Hepatocyte (in vitro differentiated cells): ENCODE measurements around the gene GRM4. TPM values are rescaled to one million over a fixed set of nuclear protein-coding genes. Genes with fewer than 3 reads are reported as not detected.

ENCODE experiments used
- DNase-seq: peaks from one replicate; pipeline ENCODE4 v3.0.0-alpha.2; 2016; ENCODE audit warnings: low spot score
- H2AFZ ChIP-seq: fragments of 200-600 bp; sonication (generic); 2 replicates; pipeline ENCODE4 v1.6.0; 2016; ENCODE audit warnings: antibody characterized with exemption, mild to moderate bottlenecking
- H3K27ac ChIP-seq: fragments of 200-600 bp; sonication (generic); 2 replicates; pipeline ENCODE4 v1.5.1; 2016; ENCODE audit warnings: mild to moderate bottlenecking
- H3K27me3 ChIP-seq: fragments of 200-600 bp; sonication (generic); 2 replicates; pipeline ENCODE4 v1.6.1; 2016
- H3K36me3 ChIP-seq: fragments of 200-600 bp; sonication (generic); replicated peaks from 2 replicates; pipeline ENCODE4 v1.5.1; 2016; ENCODE audit warnings: low read depth; ENCODE audit not compliant: insufficient read depth
- H3K4me1 ChIP-seq: fragments of 200-600 bp; sonication (generic); 2 replicates; pipeline ENCODE4 v1.5.1; 2016; ENCODE audit warnings: mild to moderate bottlenecking, moderate library complexity; ENCODE audit not compliant: insufficient read depth
- H3K4me2 ChIP-seq: fragments of 200-600 bp; sonication (generic); 2 replicates; pipeline ENCODE4 v1.6.0; 2016
- H3K4me3 ChIP-seq: fragments of 200-600 bp; sonication (generic); 2 replicates; pipeline ENCODE4 v1.5.1; 2016; ENCODE audit warnings: mild to moderate bottlenecking
- H3K79me2 ChIP-seq: fragments of 200-600 bp; sonication (generic); 2 replicates; pipeline ENCODE4 v1.6.0; 2017; ENCODE audit warnings: mild to moderate bottlenecking
- H3K9me2 ChIP-seq: fragments of 200-600 bp; sonication (generic); replicated peaks from 2 replicates; pipeline ENCODE4 v1.6.0; 2017; ENCODE audit warnings: mild to moderate bottlenecking; ENCODE audit not compliant: insufficient read depth
- H3K9me3 ChIP-seq: fragments of 200-600 bp; sonication (generic); 2 replicates; pipeline ENCODE4 v1.5.1; 2016; ENCODE audit warnings: low read depth, mild to moderate bottlenecking
- H4K20me1 ChIP-seq: fragments of 200-600 bp; sonication (generic); 2 replicates; pipeline ENCODE4 v1.6.0; 2016; ENCODE audit warnings: mild to moderate bottlenecking; ENCODE audit not compliant: insufficient read depth, poor library complexity, severe bottlenecking
- EZH2 ChIP-seq: fragments of 200-600 bp; sonication (generic); IDR thresholded peaks from 2 replicates; pipeline ENCODE4 v1.6.1; 2016; ENCODE audit warnings: antibody characterized with exemption, mild to moderate bottlenecking, borderline replicate concordance
- EZH2phosphoT487 ChIP-seq: fragments of 200-600 bp; sonication (generic); IDR thresholded peaks from one replicate; pipeline ENCODE4 v1.6.1; 2018; ENCODE audit warnings: antibody characterized with exemption, mild to moderate bottlenecking, low read depth, moderate library complexity; ENCODE audit not compliant: unreplicated experiment, severe bottlenecking
- WGBS: methylation state at CpG from one replicate; pipeline ENCODE4 v1.1.6; 2016; ENCODE audit warnings: low lambda C conversion rate; ENCODE audit errors: missing lambda C conversion rate; 5-methylcytosine and 5-hydroxymethylcytosine counted together
- polyA plus RNA-seq: library from polyadenylated mRNA; unstranded; fragments of >200 nt; fragmentation: Nextera tagmentation; extraction: Ambion mirVana; gene quantifications from 2 replicates; pipeline ENCODE4 v1.2.1, GENCODE V29; 2016
- total RNA-seq: library from RNA; depleted of rRNA; stranded (reverse); fragments of >200 nt; gene quantifications from 2 replicates; pipeline ENCODE4 v1.2.3, GENCODE V29; 2014
- TF ChIP-seq, protein P1 (sequence below): fragments of 200-600 bp; sonication (generic); IDR thresholded peaks from 2 replicates; pipeline ENCODE4 v1.5.1; 2016; ENCODE audit warnings: antibody characterized with exemption, mild to moderate bottlenecking; ENCODE audit not compliant: poor library complexity

The GRM4 gene
- total and polyA plus RNA-seq, 2 experiments from 2014 or later: 0.03 TPM; not detected in 1

DNA sequence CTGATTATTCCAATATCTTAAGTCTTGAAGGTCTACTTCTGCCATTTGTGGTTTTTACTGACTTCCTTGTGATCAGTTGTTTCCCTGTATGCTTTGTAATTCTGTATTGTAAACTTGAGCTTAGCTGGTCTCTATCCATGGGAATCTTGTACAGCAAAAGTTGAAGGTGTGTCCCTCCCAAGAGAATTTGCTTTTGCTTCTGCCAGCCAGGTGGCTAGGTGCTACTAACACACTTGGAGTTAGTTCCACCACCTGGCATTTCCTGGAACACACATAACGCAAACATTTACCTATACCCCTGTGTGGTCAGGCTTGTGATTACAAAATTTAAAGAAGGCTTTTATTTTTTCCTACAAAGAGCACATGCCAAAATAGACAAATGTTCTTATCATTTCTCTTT is 141.2 kb downstream of the GRM4 start:
- TF ChIP-seq, protein P1, sequence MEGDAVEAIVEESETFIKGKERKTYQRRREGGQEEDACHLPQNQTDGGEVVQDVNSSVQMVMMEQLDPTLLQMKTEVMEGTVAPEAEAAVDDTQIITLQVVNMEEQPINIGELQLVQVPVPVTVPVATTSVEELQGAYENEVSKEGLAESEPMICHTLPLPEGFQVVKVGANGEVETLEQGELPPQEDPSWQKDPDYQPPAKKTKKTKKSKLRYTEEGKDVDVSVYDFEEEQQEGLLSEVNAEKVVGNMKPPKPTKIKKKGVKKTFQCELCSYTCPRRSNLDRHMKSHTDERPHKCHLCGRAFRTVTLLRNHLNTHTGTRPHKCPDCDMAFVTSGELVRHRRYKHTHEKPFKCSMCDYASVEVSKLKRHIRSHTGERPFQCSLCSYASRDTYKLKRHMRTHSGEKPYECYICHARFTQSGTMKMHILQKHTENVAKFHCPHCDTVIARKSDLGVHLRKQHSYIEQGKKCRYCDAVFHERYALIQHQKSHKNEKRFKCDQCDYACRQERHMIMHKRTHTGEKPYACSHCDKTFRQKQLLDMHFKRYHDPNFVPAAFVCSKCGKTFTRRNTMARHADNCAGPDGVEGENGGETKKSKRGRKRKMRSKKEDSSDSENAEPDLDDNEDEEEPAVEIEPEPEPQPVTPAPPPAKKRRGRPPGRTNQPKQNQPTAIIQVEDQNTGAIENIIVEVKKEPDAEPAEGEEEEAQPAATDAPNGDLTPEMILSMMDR: no peak
- TF ChIP-seq EZH2: no peak
- TF ChIP-seq EZH2phosphoT487: no peak
- Histone ChIP-seq H3K27ac (no peak overlapping the region), H2AFZ (no peak overlapping the region), H4K20me1 (no peaks in the 10 kb centered on the region), H3K27me3 (no peaks in the 10 kb centered on the region), H3K9me2 (no peaks in the 10 kb centered on the region), H3K4me1 (no peaks in the 10 kb centered on the region), H3K4me3 (no peak overlapping the region), H3K36me3 (no peaks in the 10 kb centered on the region), H3K79me2 (no peaks in the 10 kb centered on the region), H3K9me3 (no peaks in the 10 kb centered on the region), H3K4me2 (no peak overlapping the region)
- 90% methylated on average over 1 of the region's 1 CpG for WGBS
- no peak for DNase-seq

DNA sequence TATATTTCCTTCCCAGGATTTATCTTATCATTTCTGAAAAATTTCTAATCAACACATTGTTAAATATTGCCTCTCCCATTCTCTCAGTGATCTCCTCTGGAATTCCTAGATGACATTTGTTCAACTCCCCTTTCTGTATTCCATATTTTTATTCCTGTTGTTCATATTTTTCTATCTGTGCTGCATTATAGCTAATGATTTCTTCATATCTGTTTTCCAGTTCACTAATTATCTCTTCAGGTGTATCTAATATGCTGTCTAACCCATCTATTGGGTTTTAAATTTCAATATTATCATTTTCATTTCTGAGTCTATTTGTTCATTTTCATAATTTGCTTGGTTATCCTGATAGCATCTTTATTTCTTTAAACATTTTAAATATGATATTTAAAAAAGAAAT is 141.9 kb downstream of the GRM4 start:
- H3K36me3 ChIP-seq: no peaks in the 10 kb centered on the region
- H2AFZ ChIP-seq: no peak overlapping the region
- no peak overlapping the region for H3K27ac ChIP-seq
- TF ChIP-seq EZH2 (no peak), EZH2phosphoT487 (no peak)
- TF ChIP-seq, protein P1: no peak
- H3K9me3 ChIP-seq: no peaks in the 10 kb centered on the region
- no peak overlapping the region for H3K4me3 ChIP-seq
- H3K9me2 ChIP-seq: no peaks in the 10 kb centered on the region
- no peaks in the 10 kb centered on the region for H3K4me1 ChIP-seq
- H4K20me1 ChIP-seq: no peaks in the 10 kb centered on the region
- no peak for DNase-seq
- no peaks in the 10 kb centered on the region for H3K79me2 ChIP-seq
- no peak overlapping the region for H3K4me2 ChIP-seq
- H3K27me3 ChIP-seq: no peaks in the 10 kb centered on the region

DNA sequence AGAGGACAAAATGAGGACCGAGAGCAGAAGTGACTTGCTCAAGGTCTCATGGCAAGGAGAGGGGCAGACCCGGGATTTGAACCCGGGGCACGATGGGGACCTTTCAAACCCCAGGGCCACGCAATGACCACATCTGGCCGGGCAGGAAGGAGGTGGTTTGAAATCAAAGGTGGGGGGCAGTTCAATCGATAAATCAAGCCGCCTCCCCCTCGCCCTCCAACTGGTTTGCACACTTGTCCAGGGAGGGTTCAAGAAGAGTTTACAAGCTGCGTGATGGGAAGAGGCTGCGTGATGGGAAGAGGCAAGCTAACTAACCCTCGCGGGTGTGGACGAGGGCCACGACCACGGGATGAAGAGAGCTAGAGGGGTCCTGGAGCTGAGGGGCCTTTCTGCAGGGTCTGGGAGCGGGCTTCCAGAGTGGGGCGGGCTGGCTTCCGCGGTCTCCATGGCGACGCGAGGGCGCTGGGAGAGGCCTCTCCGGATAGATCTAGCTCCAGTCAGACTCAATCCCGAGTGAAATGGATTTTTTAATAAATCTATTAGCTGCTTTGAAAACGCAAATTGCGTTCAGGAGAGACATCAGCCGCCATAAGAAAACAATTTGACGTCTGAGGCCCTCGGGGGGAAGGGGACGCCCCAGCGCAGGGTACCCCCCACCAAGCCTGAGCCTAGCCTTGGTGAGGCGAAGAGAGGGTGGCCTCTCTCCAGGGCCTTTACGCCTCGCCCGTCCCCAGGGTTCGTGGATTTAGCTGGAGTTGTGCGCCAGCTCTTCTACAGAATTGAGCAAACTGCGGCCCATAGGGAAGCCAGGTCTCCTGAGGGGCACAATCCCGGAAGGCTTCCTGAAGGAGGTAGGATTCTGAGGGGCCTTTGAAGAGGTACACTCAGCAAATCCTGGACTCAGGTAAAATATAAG is 143.9 kb downstream of the GRM4 start:
- Histone ChIP-seq H3K4me1 (no peaks in the 10 kb centered on the region), H3K36me3 (no peaks in the 10 kb centered on the region), H2AFZ (no peak overlapping the region), H3K4me2 (no peak overlapping the region), H3K9me3 (no peaks in the 10 kb centered on the region), H3K9me2 (no peaks in the 10 kb centered on the region), H3K27ac (no peak overlapping the region), H3K27me3 (no peaks in the 10 kb centered on the region), H3K4me3 (no peak overlapping the region), H4K20me1 (no peaks in the 10 kb centered on the region), H3K79me2 (no peaks in the 10 kb centered on the region)
- 86% methylated on average over 38 of the region's 41 CpGs for WGBS
- DNase-seq: no peak
- TF ChIP-seq EZH2phosphoT487 (no peak), EZH2 (no peak)
- TF ChIP-seq, protein P1: no peak
